Neural progenitor cell (in vitro differentiated cells): ENCODE results near the gene VMO1. TPM values are rescaled to one million over a fixed set of nuclear protein-coding genes. Genes with fewer than 3 reads are reported as not detected.

ENCODE experiments used
- DNase-seq: peaks from one replicate; pipeline ENCODE4 v3.0.0-alpha.2; 2016; ENCODE audit warnings: low spot score
- H2AFZ ChIP-seq: fragments of 200-600 bp; sonication (generic); replicated peaks from 2 replicates; pipeline ENCODE4 v1.6.1; 2016; ENCODE audit warnings: antibody characterized with exemption
- H3F3A ChIP-seq: fragments of 200-600 bp; sonication (generic); 2 replicates; pipeline ENCODE4 v1.6.1; 2016; ENCODE audit warnings: antibody characterized with exemption, low read depth
- H3K27ac ChIP-seq: fragments of 200-600 bp; sonication (generic); 2 replicates; pipeline ENCODE4 v1.5.1; 2016; ENCODE audit warnings: mild to moderate bottlenecking
- H3K27me3 ChIP-seq: fragments of 200-600 bp; sonication (generic); 2 replicates; pipeline ENCODE4 v1.6.1; 2016; ENCODE audit warnings: mild to moderate bottlenecking, moderate library complexity
- H3K36me3 ChIP-seq: fragments of 200-600 bp; sonication (generic); 2 replicates; pipeline ENCODE4 v1.5.1; 2016
- H3K4me1 ChIP-seq: fragments of 200-600 bp; sonication (generic); 2 replicates; pipeline ENCODE4 v1.6.1; 2016; ENCODE audit warnings: mixed run types
- H3K4me2 ChIP-seq: fragments of 200-600 bp; sonication (generic); 2 replicates; pipeline ENCODE4 v1.6.1; 2016
- H3K4me3 ChIP-seq: fragments of 200-600 bp; sonication (generic); 2 replicates; pipeline ENCODE4 v1.5.1; 2016
- H3K79me2 ChIP-seq: fragments of 200-600 bp; sonication (generic); 2 replicates; pipeline ENCODE4 v1.6.1; 2016; ENCODE audit warnings: low read depth
- H3K9ac ChIP-seq: fragments of 200-600 bp; sonication (generic); 2 replicates; pipeline ENCODE4 v1.6.1; 2016
- H3K9me3 ChIP-seq: fragments of 200-600 bp; sonication (generic); 2 replicates; pipeline ENCODE4 v1.5.1; 2016; ENCODE audit warnings: low read depth
- H4K20me1 ChIP-seq: fragments of 200-600 bp; sonication (generic); 2 replicates; pipeline ENCODE4 v1.6.1; 2016; ENCODE audit warnings: low read depth
- H3K27ac Mint-ChIP-seq: 3 replicates; pipeline ENCODE4 v1.8.0; 2021; ENCODE audit warnings: mixed read lengths
- H3K27me3 Mint-ChIP-seq: 2 replicates; pipeline ENCODE4 v1.8.0; 2022; ENCODE audit warnings: low read depth, mild to moderate bottlenecking, inconsistent platforms, moderate library complexity, mixed read lengths; ENCODE audit not compliant: insufficient read depth
- H3K36me3 Mint-ChIP-seq: 3 replicates; pipeline ENCODE4 v1.8.0; 2021; ENCODE audit warnings: mixed read lengths
- H3K4me1 Mint-ChIP-seq: 3 replicates; pipeline ENCODE4 v1.8.0; 2021; ENCODE audit warnings: mixed read lengths
- H3K4me3 Mint-ChIP-seq: 3 replicates; pipeline ENCODE4 v1.8.0; 2021; ENCODE audit warnings: mild to moderate bottlenecking, moderate library complexity, mixed read lengths
- H3K9me3 Mint-ChIP-seq: 3 replicates; pipeline ENCODE4 v1.8.0; 2020; ENCODE audit warnings: mixed read lengths
- CTCF ChIP-seq: fragments of 200-600 bp; sonication (generic); IDR thresholded peaks from 2 replicates; pipeline ENCODE4 v1.5.1; 2017; ENCODE audit warnings: antibody characterized with exemption, mild to moderate bottlenecking
- EZH2 ChIP-seq: fragments of 200-600 bp; sonication (generic); IDR thresholded peaks from 2 replicates; pipeline ENCODE4 v1.6.1; 2017; ENCODE audit warnings: antibody characterized with exemption, mild to moderate bottlenecking, moderate library complexity
- EZH2phosphoT487 ChIP-seq: fragments of 200-600 bp; sonication (generic); IDR thresholded peaks from 2 replicates; pipeline ENCODE4 v1.6.1; 2017; ENCODE audit warnings: antibody characterized with exemption
- total RNA-seq: library from RNA; depleted of rRNA; stranded (reverse); fragments of >200 nt; gene quantifications from 2 replicates; pipeline ENCODE4 v1.2.3, GENCODE V29; 2015; ENCODE audit warnings: low replicate concordance

Gene VMO1
- total RNA-seq, 1 donor from 2014 or later, result not detected

DNA sequence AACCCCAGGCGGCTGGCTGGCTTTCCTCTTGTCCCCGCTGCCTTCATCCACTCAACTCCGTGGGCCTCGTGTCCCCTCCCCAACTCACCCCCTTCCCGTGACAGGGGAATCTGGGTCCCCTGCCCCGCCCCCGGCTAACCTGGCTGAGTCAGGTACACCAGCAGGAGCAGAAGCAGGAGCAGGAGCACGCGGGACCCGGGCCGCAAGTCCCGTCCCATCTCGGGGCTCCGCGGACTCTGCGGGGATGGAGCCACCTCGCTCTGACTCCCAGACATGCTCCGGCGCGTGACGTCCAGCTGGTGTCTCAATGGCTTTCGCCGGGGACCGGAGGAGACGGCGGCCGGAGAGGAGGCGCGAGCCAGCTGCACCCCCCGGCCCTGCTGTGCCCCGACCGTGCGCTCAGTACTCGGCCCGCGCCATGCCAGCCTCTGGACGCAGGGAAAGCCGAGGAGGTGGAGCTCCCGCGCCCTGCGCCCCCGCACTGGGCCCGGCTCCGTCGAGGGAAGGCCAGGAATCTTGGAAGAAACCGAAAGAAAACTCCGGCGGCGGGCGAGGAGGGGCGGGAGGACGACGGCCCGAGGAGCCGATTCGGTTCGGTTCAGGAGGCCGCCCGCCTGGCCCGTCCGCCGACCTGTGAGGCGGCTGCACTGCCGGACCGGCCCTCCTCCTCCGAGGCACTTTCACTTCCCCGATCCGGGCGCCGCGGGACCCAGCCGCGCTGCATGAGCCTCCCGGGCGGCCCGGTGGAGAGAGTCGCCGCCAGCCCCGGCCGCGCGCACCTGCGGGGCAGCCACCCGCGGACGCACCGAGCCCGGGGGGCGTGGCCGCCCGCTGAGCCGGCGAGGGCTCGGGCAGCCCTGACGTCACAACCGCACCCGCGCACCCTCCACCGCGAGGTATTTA lies 46.8 kb downstream of the VMO1 start, which contains the start of the genes CXCL16 and ZMYND15:
TSS of gene CXCL16 (minus strand) at position 807 of the 903 bp plus-strand sequence. CDS start at position 218, 589 bp downstream.
TSS of gene ZMYND15 (plus strand) at position 712 of the 903 bp plus-strand sequence. CDS start 716 bp downstream, outside the sequence.
- H3K36me3 ChIP-seq, result no peaks in the 10 kb centered on the region
- TF ChIP-seq EZH2, result peak; percentile 96
- peak; percentile 82 for TF ChIP-seq EZH2phosphoT487
- TF ChIP-seq CTCF, result no peak
- H3K4me3 Mint-ChIP-seq, result peak within 1 kb of the TSS; percentile 82
- peak within 1 kb of the TSS; percentile 87 for H2AFZ ChIP-seq
- peak within 1 kb of the TSS; percentile 76 for H3K4me2 ChIP-seq
- no peak within 1 kb of the TSS for H3K9ac ChIP-seq
- peak; percentile 61 for DNase-seq
- peaks cover 3% of the 10 kb centered on the region for H3K4me1 ChIP-seq
- H3K9me3 ChIP-seq, result no peaks in the 10 kb centered on the region
- peaks cover 11% of the 10 kb centered on the region for H3K4me1 Mint-ChIP-seq
- no peak within 1 kb of the TSS for H3K27ac ChIP-seq
- H3K27ac Mint-ChIP-seq, result peak within 1 kb of the TSS; percentile 8
- H3K27me3 Mint-ChIP-seq, result peaks cover 64% of the 10 kb centered on the region
- H4K20me1 ChIP-seq, result peaks cover 6% of the 10 kb centered on the region
- H3K27me3 ChIP-seq, result peaks cover 97% of the 10 kb centered on the region
- peaks cover 2% of the 10 kb centered on the region for H3K9me3 Mint-ChIP-seq
- H3F3A ChIP-seq, result peaks cover 5% of the 10 kb centered on the region
- no peaks in the 10 kb centered on the region for H3K36me3 Mint-ChIP-seq
- H3K4me3 ChIP-seq, result peak within 1 kb of the TSS; percentile 64
- H3K79me2 ChIP-seq, result no peaks in the 10 kb centered on the region

DNA sequence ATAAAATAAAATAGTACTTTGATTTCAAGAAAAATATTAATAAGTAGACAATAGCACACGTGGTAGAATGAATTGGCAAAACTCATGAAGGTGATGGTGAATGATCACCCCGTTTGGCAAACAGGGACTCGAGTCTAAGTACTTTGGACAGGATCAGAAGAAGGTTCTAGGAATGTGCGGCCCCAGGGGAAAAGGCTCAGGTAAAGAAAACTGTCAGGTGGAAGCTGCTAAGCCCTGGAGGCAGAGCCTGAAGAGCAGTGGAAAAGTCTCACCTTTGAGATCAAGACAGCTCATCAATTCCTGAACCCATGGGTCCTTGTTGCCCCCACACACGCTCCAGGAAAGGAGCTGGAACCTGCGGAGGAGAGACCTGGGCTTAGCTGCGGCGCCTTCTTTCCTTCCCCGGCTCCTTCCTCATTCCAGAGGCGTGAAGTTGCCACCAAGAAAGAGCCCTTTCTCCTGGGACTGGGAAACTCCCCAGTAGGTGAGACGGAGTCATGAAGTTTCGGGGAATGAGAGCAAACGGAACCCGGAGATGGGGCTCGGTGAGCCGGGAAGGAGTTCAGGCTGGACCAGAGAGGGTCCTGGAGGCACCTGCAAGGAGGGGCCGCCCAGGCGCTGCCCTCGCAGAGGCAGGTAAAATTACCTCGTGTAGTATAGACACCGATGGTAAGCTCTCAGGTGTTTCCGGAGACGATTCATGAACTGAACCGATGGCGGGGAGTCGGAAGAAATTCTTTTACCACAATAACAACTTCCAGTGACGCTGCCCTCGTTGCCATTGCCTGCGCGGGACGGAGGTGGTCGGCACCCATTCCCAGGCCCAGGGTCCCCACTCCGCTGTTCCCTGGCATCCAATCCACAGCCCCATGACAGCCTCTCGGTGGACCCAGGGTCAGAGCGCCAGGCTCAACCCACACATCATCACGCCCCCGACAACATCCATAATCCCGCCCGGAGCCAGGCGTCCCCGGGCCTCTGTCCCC lies 47.7 kb downstream of the VMO1 start:
- Histone ChIP-seq H3K4me3 (peak overlapping the region; percentile 64), H4K20me1 (peaks cover 6% of the 10 kb centered on the region), H3K9ac (no peak overlapping the region), H3K4me2 (peak overlapping the region; percentile 76), H3K79me2 (no peaks in the 10 kb centered on the region), H3K36me3 (no peaks in the 10 kb centered on the region), H2AFZ (no peak overlapping the region), H3F3A (peaks cover 5% of the 10 kb centered on the region), H3K9me3 (no peaks in the 10 kb centered on the region), H3K4me1 (peaks cover 3% of the 10 kb centered on the region), H3K27me3 (peaks cover 87% of the 10 kb centered on the region), H3K27ac (no peak overlapping the region)
- Mint-ChIP-seq H3K27ac (no peak overlapping the region), H3K27me3 (peaks cover 57% of the 10 kb centered on the region), H3K9me3 (peaks cover 2% of the 10 kb centered on the region), H3K4me1 (peaks cover 11% of the 10 kb centered on the region), H3K4me3 (peak overlapping the region; percentile 75), H3K36me3 (no peaks in the 10 kb centered on the region)
- peak; percentile 33 for DNase-seq
- TF ChIP-seq EZH2phosphoT487 (peak; percentile 31), CTCF (no peak), EZH2 (no peak)

GRCh38 chr17:4735876-4736651 lies 50.1 kb downstream of the VMO1 start:
- Mint-ChIP-seq H3K27ac (no peak overlapping the region), H3K4me3 (no peak overlapping the region), H3K27me3 (peaks cover 46% of the 10 kb centered on the region), H3K36me3 (no peaks in the 10 kb centered on the region), H3K4me1 (peaks cover 15% of the 10 kb centered on the region), H3K9me3 (peaks cover 2% of the 10 kb centered on the region)
- no peak overlapping the region for H2AFZ ChIP-seq
- no peak overlapping the region for H3K9ac ChIP-seq
- no peak for DNase-seq
- peaks cover 3% of the 10 kb centered on the region for H3K4me1 ChIP-seq
- peaks cover 20% of the 10 kb centered on the region for H4K20me1 ChIP-seq
- H3K9me3 ChIP-seq, result no peaks in the 10 kb centered on the region
- H3K4me2 ChIP-seq, result no peak overlapping the region
- peaks cover 64% of the 10 kb centered on the region for H3K27me3 ChIP-seq
- H3K27ac ChIP-seq, result no peak overlapping the region
- H3K36me3 ChIP-seq, result no peaks in the 10 kb centered on the region
- H3K4me3 ChIP-seq, result no peak overlapping the region
- H3K79me2 ChIP-seq, result no peaks in the 10 kb centered on the region
- peaks cover 10% of the 10 kb centered on the region for H3F3A ChIP-seq
- no peak for TF ChIP-seq CTCF
- TF ChIP-seq EZH2, result no peak
- TF ChIP-seq EZH2phosphoT487, result no peak
